Measurements from ENCODE around the gene EYA2. TPM values are rescaled to one million over a fixed set of nuclear protein-coding genes. Genes with fewer than 3 reads are reported as not detected.
A peak's percentile ranks its signal among the peaks of the same experiment; 100 is the strongest.
"Not testable (repeated sequence)": the region's sequence is repeated elsewhere in the genome, so short reads cannot be mapped to it uniquely, and the experiment has no call there.

The EYA2 gene
- total and polyA plus RNA-seq, 2 donors (not counting 3 experiments of a cell fraction or from before 2014, with no cell fraction given) = not detected

DNA sequence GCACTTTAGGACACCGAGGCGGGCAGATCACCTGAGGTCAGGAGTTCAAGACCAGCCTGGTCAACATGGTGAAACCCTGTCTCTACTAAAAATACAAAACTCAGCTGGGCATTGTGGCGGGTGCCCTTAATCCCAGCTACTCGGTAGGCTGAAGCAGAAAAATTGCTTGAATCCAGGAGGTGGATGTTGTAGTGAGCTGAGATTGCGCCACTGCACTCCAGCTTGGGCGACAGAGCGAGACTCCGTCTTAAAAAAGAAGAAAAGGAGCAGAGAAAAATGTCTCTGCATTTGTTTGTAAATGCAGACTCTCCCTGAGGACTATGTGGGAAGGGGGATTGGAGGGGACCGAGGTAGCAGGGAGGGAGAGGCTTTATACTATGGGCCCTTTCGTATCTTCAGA is 311.9 kb downstream of the EYA2 start:
- POLR2A ChIA-PET = not testable (repeated sequence)

DNA sequence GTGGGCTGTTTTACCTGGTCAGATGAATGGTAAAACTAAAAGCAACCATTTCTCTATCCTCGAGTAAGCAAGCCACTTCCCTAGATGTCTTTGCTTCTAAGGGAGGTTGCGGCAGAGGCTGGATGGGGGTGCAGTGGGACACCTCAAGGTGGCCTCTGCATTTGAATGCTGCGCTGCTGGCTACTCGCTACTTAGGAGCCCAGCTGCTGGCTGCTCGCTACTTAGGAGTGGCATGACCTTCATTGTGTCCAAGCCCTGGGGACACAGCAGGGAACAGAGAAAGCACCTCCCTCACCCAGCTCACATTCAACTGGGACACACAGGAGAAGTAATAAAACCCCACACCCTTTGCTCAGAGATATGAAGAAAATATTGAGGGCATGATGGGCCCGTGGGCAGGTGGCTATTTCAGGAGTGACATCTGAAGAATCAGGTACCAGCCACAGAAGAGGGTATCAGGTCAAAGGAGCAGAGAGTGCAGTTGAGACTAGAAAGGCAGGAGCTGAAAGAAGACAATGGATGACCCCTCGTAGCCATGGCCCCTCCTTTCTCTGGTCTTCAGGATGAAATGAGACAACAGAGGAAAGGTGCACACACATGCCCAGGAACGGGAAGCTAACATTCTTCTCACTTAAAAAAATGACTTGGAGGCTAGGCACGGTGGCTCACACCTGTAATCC is 312.5 kb downstream of the EYA2 start:
- TF ChIP-seq EZH2 (IDR thresholded peaks at IDR 0.05; ENCODE audit: borderline replicate concordance, low read depth, low read length, severe bottlenecking) (no peak), JUN (IDR thresholded peaks at IDR 0.05; ENCODE audit: borderline replicate concordance, insufficient read depth, insufficient read length, low read depth) (no peak), MYC (IDR thresholded peaks at IDR 0.05; ENCODE audit: low read depth, low read length) (no peak), GATA2 (IDR thresholded peaks at IDR 0.05; ENCODE audit: insufficient read depth, insufficient read length, low read depth, low read length) (no peak), POLR2AphosphoS5 (IDR thresholded peaks at IDR 0.05; ENCODE audit: insufficient read depth, low read depth, low read length) (no peak), FOS (IDR thresholded peaks at IDR 0.05; ENCODE audit: borderline replicate concordance, insufficient read depth, low read length) (no peak), POLR2A (IDR thresholded peaks at IDR 0.05; ENCODE audit: low read depth, low read length) (no peak)
- TF ChIP-seq, protein P1, sequence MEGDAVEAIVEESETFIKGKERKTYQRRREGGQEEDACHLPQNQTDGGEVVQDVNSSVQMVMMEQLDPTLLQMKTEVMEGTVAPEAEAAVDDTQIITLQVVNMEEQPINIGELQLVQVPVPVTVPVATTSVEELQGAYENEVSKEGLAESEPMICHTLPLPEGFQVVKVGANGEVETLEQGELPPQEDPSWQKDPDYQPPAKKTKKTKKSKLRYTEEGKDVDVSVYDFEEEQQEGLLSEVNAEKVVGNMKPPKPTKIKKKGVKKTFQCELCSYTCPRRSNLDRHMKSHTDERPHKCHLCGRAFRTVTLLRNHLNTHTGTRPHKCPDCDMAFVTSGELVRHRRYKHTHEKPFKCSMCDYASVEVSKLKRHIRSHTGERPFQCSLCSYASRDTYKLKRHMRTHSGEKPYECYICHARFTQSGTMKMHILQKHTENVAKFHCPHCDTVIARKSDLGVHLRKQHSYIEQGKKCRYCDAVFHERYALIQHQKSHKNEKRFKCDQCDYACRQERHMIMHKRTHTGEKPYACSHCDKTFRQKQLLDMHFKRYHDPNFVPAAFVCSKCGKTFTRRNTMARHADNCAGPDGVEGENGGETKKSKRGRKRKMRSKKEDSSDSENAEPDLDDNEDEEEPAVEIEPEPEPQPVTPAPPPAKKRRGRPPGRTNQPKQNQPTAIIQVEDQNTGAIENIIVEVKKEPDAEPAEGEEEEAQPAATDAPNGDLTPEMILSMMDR (IDR thresholded peaks at IDR 0.05; ENCODE audit: extremely low read depth in 1 of 2, insufficient read depth in 1 of 2, low read depth in 1 of 2, low read length in 2 of 2) = no peak
- TF ChIP-seq, protein P2, sequence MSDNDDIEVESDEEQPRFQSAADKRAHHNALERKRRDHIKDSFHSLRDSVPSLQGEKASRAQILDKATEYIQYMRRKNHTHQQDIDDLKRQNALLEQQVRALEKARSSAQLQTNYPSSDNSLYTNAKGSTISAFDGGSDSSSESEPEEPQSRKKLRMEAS (IDR thresholded peaks at IDR 0.05; ENCODE audit: insufficient read depth, insufficient read length) = no peak
- H3K9ac ChIP-seq (replicated peaks; ENCODE audit: extremely low read depth, insufficient read depth, low read length) = no peak overlapping the region
- dilution Hi-C loops (cut with MboI; ENCODE audit: extremely low pct_ligation_motif_present, low sequenced_read_pairs) = no loop called here
- FAIRE-seq (no peak), DNase-seq (ENCODE audit: low read depth, low spot score) (no peak)
- intact Hi-C loops (cut with micrococcal nuclease) = no loop called here
- H3K27me3 ChIP-seq (ENCODE audit: control insufficient read depth in 2 of 2, insufficient read depth in 2 of 2, low read length in 2 of 2) = no peaks in the 10 kb centered on the region
- no peaks in the 10 kb centered on the region for H3K9me3 ChIP-seq (replicated peaks; ENCODE audit: control insufficient read depth, insufficient read depth, low read length)
- no peak overlapping the region for H2AFZ ChIP-seq (ENCODE audit: low read depth, low read length)
- H3K9me1 ChIP-seq (replicated peaks; ENCODE audit: control insufficient read depth, extremely low read depth, insufficient read depth, low read length) = no peaks in the 10 kb centered on the region
- no peak overlapping the region for H3K27ac ChIP-seq (ENCODE audit: insufficient read depth, low read depth, low read length)
- no peak overlapping the region for H3K4me2 ChIP-seq (ENCODE audit: insufficient read depth, low read length)
- no peaks in the 10 kb centered on the region for H3K79me2 ChIP-seq (ENCODE audit: control insufficient read depth, insufficient read depth, low read length)
- H3K36me3 ChIP-seq (ENCODE audit: control insufficient read depth in 2 of 2, extremely low read depth in 1 of 2, insufficient read depth in 2 of 2, low read length in 2 of 2) = peaks cover 24 to 30% of the 10 kb centered on the region in 2 experiments
- no peaks in the 10 kb centered on the region for H4K20me1 ChIP-seq (replicated peaks; ENCODE audit: control insufficient read depth, extremely low read depth, insufficient read depth, low read length)
- ChIA-PET POLR2A (no interaction called here), CTCF (interaction anchor here (1.1 to 4.8 kb wide), 7 partner anchors 8 to 414 kb away, joined by 3 to 94 read pairs (median 12); no protein-coding TSS in a partner anchor)
- BruUV-seq (replicated peaks) = no TSS peak
- no peak overlapping the region for H3K4me3 ChIP-seq (replicated peaks in 1 of 3; ENCODE audit: insufficient read depth in 1 of 3, low read depth in 1 of 3, low read length in 3 of 3)
- peaks cover 7% of the 10 kb centered on the region for H3K4me1 ChIP-seq (ENCODE audit: control insufficient read depth, extremely low read depth, insufficient read depth, low read length)

More for the DNA sequence above, 311.9 kb downstream of the EYA2 start:
- H3K9me3 ChIP-seq (replicated peaks; ENCODE audit: control insufficient read depth, insufficient read depth, low read length); H3K27ac ChIP-seq (ENCODE audit: insufficient read depth, low read depth, low read length); H3K4me2 ChIP-seq (ENCODE audit: insufficient read depth, low read length); H3K4me1 ChIP-seq (ENCODE audit: control insufficient read depth, extremely low read depth, insufficient read depth, low read length); H3K9ac ChIP-seq (replicated peaks; ENCODE audit: extremely low read depth, insufficient read depth, low read length); H4K20me1 ChIP-seq (replicated peaks; ENCODE audit: control insufficient read depth, extremely low read depth, insufficient read depth, low read length); H3K27me3 ChIP-seq (ENCODE audit: control insufficient read depth in 2 of 2, insufficient read depth in 2 of 2, low read length in 2 of 2); intact Hi-C loops (cut with micrococcal nuclease); FAIRE-seq; H3K4me3 ChIP-seq (replicated peaks in 1 of 3; ENCODE audit: insufficient read depth in 1 of 3, low read depth in 1 of 3, low read length in 3 of 3); H3K79me2 ChIP-seq (ENCODE audit: control insufficient read depth, insufficient read depth, low read length); H3K9me1 ChIP-seq (replicated peaks; ENCODE audit: control insufficient read depth, extremely low read depth, insufficient read depth, low read length); BruUV-seq (replicated peaks); H2AFZ ChIP-seq (ENCODE audit: low read depth, low read length); DNase-seq (ENCODE audit: low read depth, low spot score); dilution Hi-C loops (cut with MboI; ENCODE audit: extremely low pct_ligation_motif_present, low sequenced_read_pairs): not testable (repeated sequence)
- H3K36me3 ChIP-seq (ENCODE audit: control insufficient read depth in 2 of 2, extremely low read depth in 1 of 2, insufficient read depth in 2 of 2, low read length in 2 of 2) = peaks cover 19 to 24% of the 10 kb centered on the region in 2 experiments
- peak; percentile 7 for TF ChIP-seq POLR2A (IDR thresholded peaks at IDR 0.05; ENCODE audit: low read depth, low read length)
- CTCF ChIA-PET = interaction anchor here (0.9 to 4.8 kb wide), 8 partner anchors 9 to 414 kb away, joined by 3 to 94 read pairs (median 10); partner anchors contain the start of gene NCOA3

Measured in endothelial cell of umbilical vein (primary cell).